A549 (cell line): ENCODE data around the gene PCDH9. TPM values are rescaled to one million over a fixed set of nuclear protein-coding genes. Genes with fewer than 3 reads are reported as not detected.

Source experiments
- ATAC-seq, 2 experiments: fragments of 200-7000 bp in 1 of 2; fragments of >200 bp in 1 of 2; cut with Nextera tagmentation in 1 of 2; cut with Tn5 transposase in 1 of 2; 3 replicates each; pipeline versions ENCODE4 v1.8.0 to v1.9.1; 2018 to 2020; ENCODE audit warnings: mild to moderate bottlenecking in 1 of 2, moderate library complexity in 1 of 2
- CTCF ChIA-PET: fragments of 300-600 bp; sonication (Branson Sonifier 250); formaldehyde crosslinking; extraction: SDS; loops from one replicate; lab custom pipeline; 2021; ENCODE audit warnings: antibody characterized with exemption, inconsistent platforms; lab: Yijun Ruan, JAX
- POLR2A ChIA-PET: fragments of 350-600 bp; formaldehyde crosslinking; extraction: SDS; loops from one replicate; lab custom pipeline; 2021; ENCODE audit warnings: antibody characterized with exemption, inconsistent platforms; lab: Yijun Ruan, JAX
- DNase-seq, 2 experiments: peaks; one replicate each; pipeline versions ENCODE4 v3.0.0 to v3.0.0-alpha.2; 2011 to 2016; ENCODE audit warnings: low read depth in 1 of 2, low spot score in 1 of 2
- FAIRE-seq: peaks from 2 replicates; lab custom pipeline; 2011; peaks lifted over from hg19 to GRCh38; lab: Jason Lieb, UNC
- H3K27ac ChIP-seq, 2 experiments: fragments of >200 bp; sonication (Bioruptor Twin); formaldehyde crosslinking; 3 replicates each; pipeline ENCODE4 v1.5.1; 2016 to 2017
- H3K4me1 ChIP-seq: fragments of >200 bp; sonication (Bioruptor Twin); formaldehyde crosslinking; 3 replicates; pipeline ENCODE4 v1.6.1; 2016
- H3K4me2 ChIP-seq: fragments of >200 bp; sonication (Bioruptor Twin); formaldehyde crosslinking; 3 replicates; pipeline ENCODE4 v1.6.1; 2016
- H3K4me3 ChIP-seq: fragments of >200 bp; sonication (Bioruptor Twin); formaldehyde crosslinking; 3 replicates; pipeline ENCODE4 v1.5.1; 2016
- H3K9me3 ChIP-seq: fragments of >200 bp; sonication (Bioruptor Twin); formaldehyde crosslinking; 3 replicates; pipeline ENCODE4 v1.6.1; 2016
- CBX2 ChIP-seq: fragments of 200-600 bp; sonication (generic); IDR thresholded peaks from 2 replicates; pipeline ENCODE4 v1.6.1; 2016; ENCODE audit warnings: low read depth, mild to moderate bottlenecking, borderline replicate concordance
- EP300 ChIP-seq, 2 experiments: fragments of >200 bp; sonication (Bioruptor Twin); formaldehyde crosslinking; IDR thresholded peaks; 2 replicates in 1 of 2; 3 replicates in 1 of 2; pipeline ENCODE4 v1.6.1; 2016 to 2017
- ESRRA ChIP-seq: fragments of 150-350 bp; IDR thresholded peaks from 2 replicates; pipeline ENCODE4 v1.6.1; 2014; ENCODE audit warnings: mild to moderate bottlenecking, low read length, borderline replicate concordance
- FOSB ChIP-seq: fragments of 250-450 bp; sonication (Bioruptor Pico); IDR thresholded peaks from 2 replicates; pipeline ENCODE4 v1.5.0; 2020; ENCODE audit warnings: mild to moderate bottlenecking, moderate library complexity
- FOXS1 ChIP-seq: fragments of 250-450 bp; sonication (Bioruptor Pico); IDR thresholded peaks from 2 replicates; pipeline ENCODE4 v1.5.0; 2020; ENCODE audit warnings: mild to moderate bottlenecking, moderate library complexity
- HDAC2 ChIP-seq: fragments of 200-600 bp; sonication (generic); IDR thresholded peaks from 2 replicates; pipeline ENCODE4 v1.6.1; 2016
- JUNB ChIP-seq: fragments of >200 bp; sonication (Bioruptor Twin); formaldehyde crosslinking; IDR thresholded peaks from 2 replicates; pipeline ENCODE4 v1.6.1; 2016
- KDM5A ChIP-seq: fragments of 200-600 bp; sonication (generic); IDR thresholded peaks from 2 replicates; pipeline ENCODE4 v1.6.1; 2016; ENCODE audit warnings: antibody characterized with exemption, mild to moderate bottlenecking
- MYC ChIP-seq: IDR thresholded peaks from 2 replicates; pipeline ENCODE4 v1.6.1; 2012; ENCODE audit warnings: mild to moderate bottlenecking, inconsistent platforms, low read length, improper control_type of control experiment, borderline replicate concordance
- PHF8 ChIP-seq: fragments of 200-600 bp; sonication (generic); IDR thresholded peaks from 2 replicates; pipeline ENCODE4 v1.6.1; 2016; ENCODE audit warnings: low read depth, mild to moderate bottlenecking, antibody characterized with exemption, moderate library complexity, borderline replicate concordance
- POLR2A ChIP-seq: IDR thresholded peaks from 2 replicates; pipeline ENCODE4 v1.6.1; 2012; ENCODE audit warnings: mild to moderate bottlenecking, low read length
- RARB ChIP-seq: fragments of 250-450 bp; sonication (Bioruptor Pico); IDR thresholded peaks from 2 replicates; pipeline ENCODE4 v1.8.0; 2021; ENCODE audit warnings: mild to moderate bottlenecking, moderate library complexity
- RCOR1 ChIP-seq: fragments of 150-350 bp; IDR thresholded peaks from 2 replicates; pipeline ENCODE4 v1.6.1; 2014; ENCODE audit warnings: antibody characterized with exemption, low read length, low read depth
- ZFP36 ChIP-seq: fragments of 450-650 bp; IDR thresholded peaks from 2 replicates; pipeline ENCODE4 v1.6.1; 2014; ENCODE audit warnings: borderline replicate concordance; ENCODE audit not compliant: partially characterized antibody
- WGBS: methylation state at CpG from one replicate; pipeline ENCODE4 v1.1.6; 2017; ENCODE audit errors: missing lambda C conversion rate; 5-methylcytosine and 5-hydroxymethylcytosine counted together
- polyA plus RNA-seq, 4 experiments: library from polyadenylated mRNA; depleted of rRNA in 3 of 4; stranded (reverse); fragments of >200 nt; fragmentation: RNase III in 1 of 4; extraction: RNeasy Plus Mini Kit Qiagen cat#74134 plus additional on column Dnase treatment in 1 of 4; gene quantifications; 2 replicates in 3 of 4; 3 replicates in 1 of 4; pipeline ENCODE4 v1.2.3, GENCODE V29; 2011 to 2017
- TF ChIP-seq, protein P1 (sequence below): fragments of 250-450 bp; sonication (Bioruptor Pico); IDR thresholded peaks from 2 replicates; pipeline ENCODE4 v1.5.0; 2020; ENCODE audit warnings: low read depth, mild to moderate bottlenecking, moderate library complexity
- TF ChIP-seq, protein P2 (sequence below): fragments of 200-600 bp; sonication (generic); IDR thresholded peaks from 2 replicates; pipeline ENCODE4 v1.6.1; 2016; ENCODE audit warnings: antibody characterized with exemption, mild to moderate bottlenecking, moderate library complexity
- TF ChIP-seq, protein P3 (sequence below): fragments of 150-350 bp; IDR thresholded peaks from 2 replicates; pipeline ENCODE4 v1.6.1; 2014; ENCODE audit warnings: low read depth, mild to moderate bottlenecking, low read length
- TF ChIP-seq, protein P4 (sequence below): fragments of >200 bp; sonication (Bioruptor Twin); formaldehyde crosslinking; IDR thresholded peaks from 3 replicates; pipeline ENCODE4 v1.5.1; 2016
- TF ChIP-seq, protein P5 (sequence below): IDR thresholded peaks from 2 replicates; pipeline ENCODE4 v1.6.1; 2012
- TF ChIP-seq, protein P6 (sequence below): IDR thresholded peaks from 2 replicates; pipeline ENCODE4 v1.6.1; 2012
- TF ChIP-seq, protein P7 (sequence below): fragments of 450-650 bp; IDR thresholded peaks from 2 replicates; pipeline ENCODE4 v1.6.1; 2014; ENCODE audit warnings: antibody characterized with exemption

PCDH9 gene
- polyA plus RNA-seq, 2 of the 4 experiments (the other 2 are of a cell fraction) = 16.0 to 29.5 TPM

DNA sequence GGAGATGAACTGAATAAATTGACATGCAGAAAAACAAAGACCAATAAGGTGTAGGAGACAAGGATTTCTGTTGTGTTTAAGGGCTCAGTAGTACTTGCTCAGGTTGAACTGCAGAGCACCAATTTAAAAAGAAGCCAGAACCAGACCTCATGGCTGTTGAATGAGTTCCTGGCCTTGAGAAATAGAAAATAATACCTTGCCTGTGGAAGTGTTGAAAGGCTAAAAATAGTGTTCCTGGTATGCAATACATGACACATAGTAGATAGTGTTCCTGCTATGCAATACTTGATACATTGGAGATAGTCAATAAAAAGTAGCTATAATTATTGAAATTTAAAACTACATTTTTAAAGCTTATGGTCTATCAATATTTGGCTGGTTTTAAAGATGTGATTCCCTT is 595.8 kb downstream of the PCDH9 start:
- H3K4me2 ChIP-seq = no peak overlapping the region
- peaks cover 21% of the 10 kb centered on the region for H3K4me1 ChIP-seq
- no peak for FAIRE-seq
- H3K9me3 ChIP-seq = peaks cover 5% of the 10 kb centered on the region; the same call in 1 of the 3 replicates
- POLR2A ChIA-PET = no interaction called here
- H3K27ac ChIP-seq = no peak overlapping the region
- no peak for DNase-seq
- no peak for ATAC-seq
- no peak for TF ChIP-seq EP300 (IDR thresholded peaks at IDR 0.05)
- no peak for TF ChIP-seq KDM5A
- TF ChIP-seq, protein P1, sequence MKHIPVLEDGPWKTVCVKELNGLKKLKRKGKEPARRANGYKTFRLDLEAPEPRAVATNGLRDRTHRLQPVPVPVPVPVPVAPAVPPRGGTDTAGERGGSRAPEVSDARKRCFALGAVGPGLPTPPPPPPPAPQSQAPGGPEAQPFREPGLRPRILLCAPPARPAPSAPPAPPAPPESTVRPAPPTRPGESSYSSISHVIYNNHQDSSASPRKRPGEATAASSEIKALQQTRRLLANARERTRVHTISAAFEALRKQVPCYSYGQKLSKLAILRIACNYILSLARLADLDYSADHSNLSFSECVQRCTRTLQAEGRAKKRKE = no peak
- TF ChIP-seq FOSB (CRISPR knock-in tag) = no peak
- TF ChIP-seq, protein P2, sequence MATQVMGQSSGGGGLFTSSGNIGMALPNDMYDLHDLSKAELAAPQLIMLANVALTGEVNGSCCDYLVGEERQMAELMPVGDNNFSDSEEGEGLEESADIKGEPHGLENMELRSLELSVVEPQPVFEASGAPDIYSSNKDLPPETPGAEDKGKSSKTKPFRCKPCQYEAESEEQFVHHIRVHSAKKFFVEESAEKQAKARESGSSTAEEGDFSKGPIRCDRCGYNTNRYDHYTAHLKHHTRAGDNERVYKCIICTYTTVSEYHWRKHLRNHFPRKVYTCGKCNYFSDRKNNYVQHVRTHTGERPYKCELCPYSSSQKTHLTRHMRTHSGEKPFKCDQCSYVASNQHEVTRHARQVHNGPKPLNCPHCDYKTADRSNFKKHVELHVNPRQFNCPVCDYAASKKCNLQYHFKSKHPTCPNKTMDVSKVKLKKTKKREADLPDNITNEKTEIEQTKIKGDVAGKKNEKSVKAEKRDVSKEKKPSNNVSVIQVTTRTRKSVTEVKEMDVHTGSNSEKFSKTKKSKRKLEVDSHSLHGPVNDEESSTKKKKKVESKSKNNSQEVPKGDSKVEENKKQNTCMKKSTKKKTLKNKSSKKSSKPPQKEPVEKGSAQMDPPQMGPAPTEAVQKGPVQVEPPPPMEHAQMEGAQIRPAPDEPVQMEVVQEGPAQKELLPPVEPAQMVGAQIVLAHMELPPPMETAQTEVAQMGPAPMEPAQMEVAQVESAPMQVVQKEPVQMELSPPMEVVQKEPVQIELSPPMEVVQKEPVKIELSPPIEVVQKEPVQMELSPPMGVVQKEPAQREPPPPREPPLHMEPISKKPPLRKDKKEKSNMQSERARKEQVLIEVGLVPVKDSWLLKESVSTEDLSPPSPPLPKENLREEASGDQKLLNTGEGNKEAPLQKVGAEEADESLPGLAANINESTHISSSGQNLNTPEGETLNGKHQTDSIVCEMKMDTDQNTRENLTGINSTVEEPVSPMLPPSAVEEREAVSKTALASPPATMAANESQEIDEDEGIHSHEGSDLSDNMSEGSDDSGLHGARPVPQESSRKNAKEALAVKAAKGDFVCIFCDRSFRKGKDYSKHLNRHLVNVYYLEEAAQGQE = no peak
- TF ChIP-seq, protein P3, sequence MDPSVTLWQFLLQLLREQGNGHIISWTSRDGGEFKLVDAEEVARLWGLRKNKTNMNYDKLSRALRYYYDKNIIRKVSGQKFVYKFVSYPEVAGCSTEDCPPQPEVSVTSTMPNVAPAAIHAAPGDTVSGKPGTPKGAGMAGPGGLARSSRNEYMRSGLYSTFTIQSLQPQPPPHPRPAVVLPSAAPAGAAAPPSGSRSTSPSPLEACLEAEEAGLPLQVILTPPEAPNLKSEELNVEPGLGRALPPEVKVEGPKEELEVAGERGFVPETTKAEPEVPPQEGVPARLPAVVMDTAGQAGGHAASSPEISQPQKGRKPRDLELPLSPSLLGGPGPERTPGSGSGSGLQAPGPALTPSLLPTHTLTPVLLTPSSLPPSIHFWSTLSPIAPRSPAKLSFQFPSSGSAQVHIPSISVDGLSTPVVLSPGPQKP = no peak
- TF ChIP-seq JUNB = no peak
- TF ChIP-seq RCOR1 = no peak
- no peak for TF ChIP-seq RARB (CRISPR knock-in tag)
- TF ChIP-seq FOXS1 (CRISPR knock-in tag) = no peak
- H3K4me3 ChIP-seq = no peak overlapping the region
- CTCF ChIA-PET = no interaction called here

DNA sequence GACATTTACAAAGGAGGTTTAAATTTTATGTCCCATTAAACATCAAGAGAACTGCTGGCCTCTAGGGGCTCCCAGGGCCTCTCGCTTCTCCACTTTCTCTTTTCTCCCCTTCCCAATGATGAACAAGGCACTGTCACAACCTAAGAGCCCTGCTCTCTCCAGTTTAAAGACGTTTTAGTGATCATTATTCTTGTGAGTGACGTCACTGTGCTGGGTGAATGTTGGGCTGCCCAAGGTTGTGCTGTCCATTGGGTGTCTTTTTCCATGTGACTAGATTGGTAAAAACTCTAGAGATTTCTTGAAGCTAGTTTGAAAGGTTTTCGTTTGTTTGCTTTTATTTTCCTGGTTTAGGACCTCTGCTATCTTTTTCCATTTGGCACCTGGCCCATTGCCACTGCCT is 602.6 kb downstream of the PCDH9 start:
- CTCF ChIA-PET = no interaction called here
- DNase-seq = no peak

DNA sequence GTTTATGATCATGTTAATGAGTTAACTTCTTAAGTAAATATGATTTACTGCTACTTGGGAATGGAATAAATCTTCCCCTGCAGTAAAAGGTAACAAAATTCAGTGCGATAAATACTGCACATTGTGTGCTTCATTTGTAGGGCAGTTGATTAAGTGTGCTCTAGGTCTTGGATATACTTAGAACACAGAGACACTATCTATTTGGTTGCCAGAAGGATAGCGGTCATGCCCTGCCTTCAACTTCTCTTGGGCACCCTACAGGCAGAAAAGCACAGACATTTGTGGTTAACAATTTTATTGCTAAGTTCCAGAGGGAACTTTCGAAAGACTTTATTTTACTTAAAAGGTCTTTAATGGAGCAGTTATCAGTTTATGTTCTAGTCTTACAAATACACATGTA is 605.8 kb downstream of the PCDH9 start:
- FAIRE-seq = no peak
- no peak for DNase-seq
- ChIA-PET CTCF (no interaction called here), POLR2A (no interaction called here)
- no peak overlapping the region for H3K4me3 ChIP-seq
- 95% methylated on average over 3 of the region's 3 CpGs for WGBS
- H3K4me2 ChIP-seq = peak overlapping the region; percentile 18; the same call in 1 of the 3 replicates
- peaks cover 9% of the 10 kb centered on the region; the same call in 2 of the 3 replicates for H3K4me1 ChIP-seq
- ATAC-seq = no peak
- H3K27ac ChIP-seq = no peak overlapping the region
- H3K9me3 ChIP-seq = no peaks in the 10 kb centered on the region
- TF ChIP-seq CBX2 = no peak
- TF ChIP-seq, protein P4, sequence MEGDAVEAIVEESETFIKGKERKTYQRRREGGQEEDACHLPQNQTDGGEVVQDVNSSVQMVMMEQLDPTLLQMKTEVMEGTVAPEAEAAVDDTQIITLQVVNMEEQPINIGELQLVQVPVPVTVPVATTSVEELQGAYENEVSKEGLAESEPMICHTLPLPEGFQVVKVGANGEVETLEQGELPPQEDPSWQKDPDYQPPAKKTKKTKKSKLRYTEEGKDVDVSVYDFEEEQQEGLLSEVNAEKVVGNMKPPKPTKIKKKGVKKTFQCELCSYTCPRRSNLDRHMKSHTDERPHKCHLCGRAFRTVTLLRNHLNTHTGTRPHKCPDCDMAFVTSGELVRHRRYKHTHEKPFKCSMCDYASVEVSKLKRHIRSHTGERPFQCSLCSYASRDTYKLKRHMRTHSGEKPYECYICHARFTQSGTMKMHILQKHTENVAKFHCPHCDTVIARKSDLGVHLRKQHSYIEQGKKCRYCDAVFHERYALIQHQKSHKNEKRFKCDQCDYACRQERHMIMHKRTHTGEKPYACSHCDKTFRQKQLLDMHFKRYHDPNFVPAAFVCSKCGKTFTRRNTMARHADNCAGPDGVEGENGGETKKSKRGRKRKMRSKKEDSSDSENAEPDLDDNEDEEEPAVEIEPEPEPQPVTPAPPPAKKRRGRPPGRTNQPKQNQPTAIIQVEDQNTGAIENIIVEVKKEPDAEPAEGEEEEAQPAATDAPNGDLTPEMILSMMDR = no peak
- TF ChIP-seq, protein P5, sequence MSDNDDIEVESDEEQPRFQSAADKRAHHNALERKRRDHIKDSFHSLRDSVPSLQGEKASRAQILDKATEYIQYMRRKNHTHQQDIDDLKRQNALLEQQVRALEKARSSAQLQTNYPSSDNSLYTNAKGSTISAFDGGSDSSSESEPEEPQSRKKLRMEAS = no peak
- no peak for TF ChIP-seq MYC
- no peak for TF ChIP-seq ESRRA
- TF ChIP-seq, protein P2 = no peak
- no peak for TF ChIP-seq ZFP36
- TF ChIP-seq, protein P6, sequence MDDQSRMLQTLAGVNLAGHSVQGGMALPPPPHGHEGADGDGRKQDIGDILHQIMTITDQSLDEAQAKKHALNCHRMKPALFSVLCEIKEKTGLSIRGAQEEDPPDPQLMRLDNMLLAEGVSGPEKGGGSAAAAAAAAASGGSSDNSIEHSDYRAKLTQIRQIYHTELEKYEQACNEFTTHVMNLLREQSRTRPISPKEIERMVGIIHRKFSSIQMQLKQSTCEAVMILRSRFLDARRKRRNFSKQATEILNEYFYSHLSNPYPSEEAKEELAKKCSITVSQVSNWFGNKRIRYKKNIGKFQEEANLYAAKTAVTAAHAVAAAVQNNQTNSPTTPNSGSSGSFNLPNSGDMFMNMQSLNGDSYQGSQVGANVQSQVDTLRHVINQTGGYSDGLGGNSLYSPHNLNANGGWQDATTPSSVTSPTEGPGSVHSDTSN = no peak

More for the DNA sequence above, 602.6 kb downstream of the PCDH9 start:
- FAIRE-seq (no peak), ATAC-seq (no peak)
- Histone ChIP-seq H3K4me2 (no peak overlapping the region), H3K27ac (no peak overlapping the region), H3K4me1 (peaks cover 9% of the 10 kb centered on the region; the same call in 2 of the 3 replicates), H3K9me3 (peaks cover 6% of the 10 kb centered on the region; the same call in 1 of the 3 replicates)
- POLR2A ChIA-PET = no interaction called here
- WGBS = 65% methylated on average over 4 of the region's 4 CpGs
- no peak for TF ChIP-seq POLR2A
- no peak for TF ChIP-seq PHF8
- TF ChIP-seq, protein P7, sequence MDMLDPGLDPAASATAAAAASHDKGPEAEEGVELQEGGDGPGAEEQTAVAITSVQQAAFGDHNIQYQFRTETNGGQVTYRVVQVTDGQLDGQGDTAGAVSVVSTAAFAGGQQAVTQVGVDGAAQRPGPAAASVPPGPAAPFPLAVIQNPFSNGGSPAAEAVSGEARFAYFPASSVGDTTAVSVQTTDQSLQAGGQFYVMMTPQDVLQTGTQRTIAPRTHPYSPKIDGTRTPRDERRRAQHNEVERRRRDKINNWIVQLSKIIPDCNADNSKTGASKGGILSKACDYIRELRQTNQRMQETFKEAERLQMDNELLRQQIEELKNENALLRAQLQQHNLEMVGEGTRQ = no peak
- TF ChIP-seq HDAC2 = no peak
- TF ChIP-seq, all 56 proteins: peak for 0
- H3K4me3 ChIP-seq = no peak overlapping the region
